HTERT RPE-1 (cell line): ENCODE measurements around the gene SLC25A19.

Experiments used
- in situ Hi-C: fragments of 300-500 bp; cut with MboI; formaldehyde crosslinking; loops from 4 replicates; pipeline ENCODE4 v1.14.3; 2020; ENCODE audit warnings: low sequenced_read_pairs

SLC25A19 gene

DNA sequence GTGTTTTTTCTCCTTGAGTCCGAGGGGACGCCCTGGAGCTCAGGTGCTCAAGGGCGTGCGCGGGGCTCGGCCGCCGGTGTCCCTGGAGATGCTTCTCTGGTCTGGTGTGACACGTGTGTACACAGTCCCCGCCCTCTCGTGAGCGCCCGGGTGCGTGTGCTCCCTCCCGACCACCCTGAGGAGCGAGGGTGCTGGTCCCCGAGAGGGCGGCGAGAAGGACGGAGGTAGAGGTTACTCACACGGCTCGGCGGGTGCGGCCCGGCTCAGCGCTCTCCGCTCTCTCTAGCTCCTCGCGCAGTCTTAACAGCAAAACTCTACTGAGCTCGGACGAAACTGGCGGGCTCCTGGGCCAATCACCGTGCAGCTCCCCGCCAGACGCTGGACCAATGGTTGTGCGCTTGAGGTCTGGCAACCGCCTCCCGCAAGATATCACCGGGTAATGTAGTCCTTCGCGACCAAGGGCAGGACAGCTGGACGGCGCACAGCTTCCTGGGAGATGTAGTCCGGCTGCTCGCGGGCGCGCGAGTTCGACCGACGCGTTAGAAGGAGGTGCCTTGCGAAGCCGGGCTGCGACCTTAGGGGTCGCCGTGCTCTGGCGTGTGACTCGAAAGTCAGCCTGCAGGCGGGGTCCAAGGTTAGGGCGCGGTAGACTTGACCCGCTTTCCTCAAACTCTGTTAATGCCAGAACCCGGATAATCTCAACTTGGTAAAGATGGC lies at the start of gene SLC25A19:
Gene SLC25A19, minus strand, starts transcription at position 319 of the 717 bp plus-strand sequence. CDS start 2,669 bp downstream, outside the sequence.
- in situ Hi-C loops, result no loop called here

DNA sequence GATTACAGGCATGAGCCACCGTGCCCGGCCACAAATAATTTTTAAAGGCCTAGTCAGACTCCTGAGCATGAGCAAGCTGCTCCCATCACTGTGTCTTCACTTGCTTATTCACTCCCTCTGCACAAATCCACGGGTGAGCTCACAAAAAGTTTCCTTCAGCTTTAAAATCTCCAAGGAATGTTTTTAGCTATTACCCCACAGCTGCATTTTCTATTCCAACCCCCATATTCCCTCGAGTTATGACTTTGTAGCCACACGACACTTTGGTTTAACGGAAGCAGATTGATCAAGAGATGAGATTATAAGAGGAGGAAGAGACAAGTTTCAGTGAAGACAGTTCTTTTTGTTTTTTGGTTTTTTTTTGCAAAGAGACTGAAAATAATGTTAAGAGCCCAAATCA lies 49.1 kb upstream of the SLC25A19 start:
- in situ Hi-C loops, result no loop called here

DNA sequence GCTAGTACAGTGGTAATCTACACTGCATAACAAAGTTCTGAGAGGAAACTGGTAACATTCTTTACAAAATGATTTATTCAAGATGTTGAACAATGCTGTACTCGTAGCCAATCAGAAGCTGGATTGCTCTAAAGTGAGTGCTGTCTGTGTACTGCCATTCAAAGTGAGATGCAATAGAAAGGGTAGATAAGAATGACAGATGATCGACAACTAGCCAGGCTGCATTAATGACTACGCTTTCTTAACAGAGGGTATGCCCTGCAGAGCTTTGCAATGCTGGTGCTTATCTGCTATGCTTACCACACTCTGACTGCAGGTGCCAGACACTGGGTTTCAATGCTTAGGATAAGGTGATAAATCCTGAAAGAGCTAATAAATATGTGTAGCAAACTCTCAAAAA lies 46.1 kb upstream of the SLC25A19 start:
- in situ Hi-C loops, result no loop called here

DNA sequence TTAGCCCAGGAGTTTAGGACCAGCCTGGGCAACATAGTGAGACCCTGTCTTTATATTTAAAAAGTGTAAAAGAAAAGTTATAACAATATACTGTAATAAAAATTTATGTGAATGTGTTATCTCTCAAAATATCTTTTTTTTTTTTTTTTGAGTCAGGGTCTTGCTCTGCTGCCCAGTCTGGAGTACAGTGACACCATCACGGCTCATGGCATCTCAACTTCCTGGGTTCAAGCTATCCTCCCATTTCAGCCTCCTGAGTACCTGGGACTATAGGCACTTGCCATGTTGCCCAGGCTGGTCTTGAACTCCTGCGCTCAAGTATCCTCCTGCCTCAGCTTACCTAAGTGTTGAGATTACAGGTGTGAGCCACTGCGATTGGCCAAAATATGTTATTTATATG lies 45.5 kb upstream of the SLC25A19 start:
- in situ Hi-C loops, result no loop called here

DNA sequence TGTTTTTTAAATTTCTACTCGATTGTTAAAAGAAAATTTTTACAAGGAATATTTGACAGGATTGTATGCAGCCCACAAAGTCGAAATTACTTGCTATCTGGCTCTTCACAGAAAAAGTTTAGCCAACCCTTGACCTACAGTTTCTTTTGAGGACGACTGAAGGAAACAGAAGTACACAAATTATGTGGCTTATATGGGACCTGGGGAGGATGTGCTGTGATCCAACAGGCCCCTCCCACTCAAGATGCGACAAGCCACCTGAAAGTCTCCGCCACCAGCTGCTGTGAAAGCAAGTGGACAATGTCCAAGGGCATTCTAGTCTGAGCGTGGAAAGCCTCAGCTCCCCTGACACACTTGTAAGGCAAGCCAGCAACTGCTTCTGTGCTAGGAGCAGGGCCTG lies 42.4 kb upstream of the SLC25A19 start:
- in situ Hi-C loops, result no loop called here

DNA sequence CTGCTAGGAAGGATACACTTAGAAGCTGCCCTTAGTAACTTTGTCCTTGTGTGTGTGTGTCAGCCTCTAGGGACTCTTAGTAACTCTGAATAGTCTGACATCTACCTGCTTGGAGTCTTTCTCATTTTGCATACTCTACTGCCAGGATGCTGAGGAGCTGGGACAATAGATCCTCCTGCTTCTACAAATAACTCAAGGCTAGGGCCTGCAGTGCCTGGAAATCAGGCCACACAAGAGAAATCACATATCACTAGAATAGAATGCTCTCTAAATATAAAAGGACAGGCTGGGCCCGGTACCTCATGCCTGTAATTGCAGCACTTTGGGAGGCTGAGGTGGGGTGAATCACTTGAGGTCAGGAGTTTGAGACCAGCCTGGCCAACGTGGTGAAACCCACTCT lies 38.5 kb upstream of the SLC25A19 start:
- in situ Hi-C loops, result no loop called here

DNA sequence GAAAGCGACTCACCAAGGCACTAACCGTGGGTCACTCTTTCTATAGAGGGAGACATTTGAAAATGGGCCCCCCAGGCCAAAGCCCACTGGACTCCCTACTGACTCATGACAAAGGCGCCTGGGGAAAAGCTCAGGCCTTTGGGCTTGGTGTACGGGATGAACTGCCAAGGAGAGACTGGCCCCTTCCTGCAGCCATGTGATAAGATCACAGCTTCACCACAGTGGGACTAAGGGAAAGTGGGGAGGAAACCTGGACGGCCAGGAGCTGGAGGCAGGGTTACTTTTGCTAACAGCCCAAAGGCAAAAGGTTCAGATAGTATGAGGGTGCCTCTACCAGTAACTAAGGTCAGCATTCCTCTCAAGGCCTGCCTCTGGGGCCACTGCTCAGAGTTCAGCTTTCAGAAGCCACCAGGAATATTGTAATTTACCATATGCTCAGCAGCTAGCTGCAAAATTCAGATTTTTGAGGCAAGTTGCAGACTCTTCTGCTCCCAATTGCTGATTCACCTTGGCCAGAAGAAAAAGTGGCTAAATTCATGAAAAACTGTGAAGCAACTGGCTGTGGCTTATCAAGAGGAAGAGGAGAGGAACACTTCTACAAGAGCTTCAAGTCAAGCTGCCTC lies 37.1 kb upstream of the SLC25A19 start:
- in situ Hi-C loops, result no loop called here

DNA sequence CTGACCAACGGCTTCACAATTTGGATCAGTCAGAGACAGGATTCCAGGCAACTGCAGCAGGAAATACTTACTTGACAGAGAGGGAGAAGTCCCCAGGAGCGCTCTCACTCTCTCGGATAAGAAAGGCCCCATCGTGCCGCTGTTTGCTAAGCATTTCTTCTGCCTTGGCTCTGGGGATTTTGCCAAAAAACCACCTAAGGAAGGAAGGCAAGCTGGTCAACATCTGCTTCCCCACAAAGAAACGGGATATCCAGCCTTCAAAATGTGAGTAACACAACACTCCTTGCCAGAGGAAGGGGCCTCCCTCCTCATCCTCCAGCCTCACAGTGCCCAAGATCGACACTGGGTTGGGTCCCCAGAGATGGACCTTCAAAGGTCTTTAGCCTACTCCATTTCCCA lies 36.6 kb upstream of the SLC25A19 start:
- in situ Hi-C loops, result no loop called here

DNA sequence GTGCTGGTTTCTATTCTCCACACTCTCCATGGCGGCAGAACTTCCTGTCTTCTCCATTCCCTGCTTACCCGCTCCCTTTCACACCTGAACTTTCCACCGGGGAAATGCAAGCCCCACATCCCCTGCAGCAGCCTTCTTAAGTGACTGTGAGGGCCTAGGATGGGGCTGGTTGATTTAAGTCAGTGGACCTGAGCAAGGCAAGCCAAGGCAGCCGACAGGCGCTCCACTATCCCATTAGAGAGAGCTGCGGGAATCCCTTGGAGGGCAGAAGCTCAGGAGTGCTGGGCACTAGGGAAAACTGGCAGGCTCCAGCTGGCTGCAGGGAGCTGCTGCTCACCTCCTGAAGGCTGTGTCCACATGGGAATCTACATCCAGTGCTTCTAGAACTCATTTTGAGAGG lies 36.1 kb upstream of the SLC25A19 start:
- in situ Hi-C loops, result no loop called here

DNA sequence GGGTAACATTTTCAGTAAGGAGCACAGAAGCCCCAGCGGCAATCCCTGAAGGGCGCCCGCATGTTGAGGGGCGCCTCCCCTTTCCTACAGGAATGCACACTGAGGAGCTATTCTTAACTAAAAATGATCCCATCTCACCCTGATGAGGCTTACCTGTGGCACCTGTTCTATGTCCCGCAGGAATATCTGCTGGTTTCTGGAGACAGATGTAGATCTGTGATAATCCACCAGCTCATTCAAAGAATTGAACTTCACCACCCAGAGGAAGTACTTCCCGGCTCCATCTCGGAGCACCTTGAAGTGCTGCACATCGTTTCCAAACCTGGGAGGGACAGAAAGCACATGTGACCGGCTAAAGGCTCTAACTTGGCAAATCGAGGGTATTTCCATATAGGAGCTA lies 32.3 kb upstream of the SLC25A19 start:
- in situ Hi-C loops, result no loop called here

DNA sequence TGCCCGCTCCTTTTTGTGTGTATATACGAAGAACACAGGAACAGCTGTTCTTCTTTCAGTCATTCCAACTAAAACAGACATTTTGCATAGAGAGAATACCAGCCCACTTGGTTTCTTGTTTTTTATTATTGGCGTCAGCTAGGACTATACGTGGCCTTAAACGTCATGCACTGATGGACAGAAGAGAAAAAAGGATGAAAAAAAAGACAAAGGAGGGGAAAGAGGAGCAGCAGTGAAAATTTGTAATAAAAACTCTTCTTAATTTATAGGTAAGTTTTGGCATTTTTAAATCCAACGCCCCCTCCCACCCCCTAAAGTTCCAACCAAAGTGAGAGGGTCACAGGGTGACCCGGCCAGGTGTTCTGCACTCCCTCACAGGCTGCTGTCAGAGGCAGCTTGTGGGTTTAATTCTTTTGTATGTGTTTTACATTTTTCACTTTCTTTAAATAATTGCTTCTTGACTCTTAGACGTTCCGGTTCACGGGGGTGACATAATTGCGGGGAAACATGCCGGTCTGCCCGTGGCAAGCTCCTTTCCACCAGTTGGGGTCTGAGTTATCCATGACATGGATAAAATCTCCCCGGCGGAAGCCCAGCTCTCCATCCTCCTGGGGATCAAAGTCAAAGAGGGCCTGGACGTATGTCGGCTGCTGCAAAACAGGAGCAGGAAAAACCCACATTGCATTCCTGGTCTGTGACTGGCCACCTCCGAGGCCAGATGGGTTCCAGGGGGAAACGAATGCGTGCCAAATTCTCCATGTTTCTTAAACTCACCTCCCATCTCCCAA lies 30.9 kb upstream of the SLC25A19 start:
- in situ Hi-C loops, result no loop called here

DNA sequence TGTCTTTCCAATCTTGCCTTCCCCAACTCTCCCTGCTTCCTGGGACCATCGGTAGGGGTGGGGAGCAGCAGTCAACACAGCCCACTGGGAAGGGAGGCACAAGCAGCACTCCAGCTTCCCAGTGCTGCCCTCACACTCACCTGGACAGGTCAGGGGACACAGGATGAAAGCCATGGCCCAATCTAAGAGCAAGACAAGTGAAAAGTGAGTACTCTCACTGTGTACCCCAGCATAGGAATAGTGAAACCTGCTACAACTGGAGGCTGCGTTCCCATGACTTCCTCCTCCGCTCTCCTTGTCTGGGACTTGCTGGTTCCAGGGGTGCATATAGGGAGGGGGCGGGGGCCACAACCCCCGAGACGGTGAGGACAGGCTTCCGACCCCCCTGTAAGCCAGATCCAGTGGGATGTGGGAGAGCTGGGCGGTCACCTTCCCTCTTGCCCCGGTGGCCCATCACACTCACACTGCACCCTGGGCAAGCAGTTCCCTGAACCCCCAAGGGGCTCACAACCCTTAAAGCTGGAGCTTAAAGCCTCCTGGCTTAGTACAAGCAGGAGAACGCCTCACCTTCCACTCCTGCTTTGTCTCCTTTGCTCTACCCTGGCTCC lies 29.5 kb upstream of the SLC25A19 start:
- in situ Hi-C loops, result no loop called here

DNA sequence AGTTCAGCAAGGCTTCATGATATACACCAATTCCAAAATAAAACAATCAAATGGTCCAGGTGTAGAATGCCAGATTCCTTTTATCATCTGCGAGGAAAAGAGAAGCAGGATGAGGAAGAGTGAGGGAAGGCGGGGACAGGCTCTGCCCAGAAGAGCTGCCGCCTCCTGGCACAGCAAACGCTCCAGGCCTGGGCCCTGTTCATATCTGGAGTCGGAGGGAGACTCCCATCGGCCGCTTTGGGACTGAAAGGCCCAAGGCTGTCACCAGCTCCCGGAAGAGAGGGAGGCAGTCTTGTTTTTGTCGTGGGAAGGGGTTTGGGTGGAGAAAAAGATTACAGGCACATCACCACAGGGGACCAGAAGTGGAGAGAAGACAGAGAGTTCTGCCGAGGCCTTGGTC lies 29.0 kb upstream of the SLC25A19 start:
- in situ Hi-C loops, result no loop called here

DNA sequence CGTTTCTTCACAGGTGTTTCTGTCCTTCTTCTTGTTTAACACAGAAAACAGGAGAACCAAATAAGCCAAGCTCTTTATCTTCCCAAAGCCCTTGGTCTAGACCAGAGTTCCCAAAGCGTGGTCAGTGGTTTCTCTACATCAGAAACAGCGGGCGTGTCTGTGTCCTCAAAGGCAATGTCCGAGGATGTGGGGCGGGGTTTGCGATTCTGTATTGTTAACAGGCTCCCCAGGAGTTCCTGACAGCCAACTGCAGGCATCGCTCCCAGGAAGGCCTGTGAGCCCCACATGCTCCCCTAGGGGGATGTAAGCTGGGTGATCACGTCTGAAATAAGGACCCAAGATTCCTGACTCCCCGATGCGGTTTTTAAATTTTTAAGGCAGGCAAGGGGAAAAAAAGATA lies 28.4 kb upstream of the SLC25A19 start:
- in situ Hi-C loops, result no loop called here

DNA sequence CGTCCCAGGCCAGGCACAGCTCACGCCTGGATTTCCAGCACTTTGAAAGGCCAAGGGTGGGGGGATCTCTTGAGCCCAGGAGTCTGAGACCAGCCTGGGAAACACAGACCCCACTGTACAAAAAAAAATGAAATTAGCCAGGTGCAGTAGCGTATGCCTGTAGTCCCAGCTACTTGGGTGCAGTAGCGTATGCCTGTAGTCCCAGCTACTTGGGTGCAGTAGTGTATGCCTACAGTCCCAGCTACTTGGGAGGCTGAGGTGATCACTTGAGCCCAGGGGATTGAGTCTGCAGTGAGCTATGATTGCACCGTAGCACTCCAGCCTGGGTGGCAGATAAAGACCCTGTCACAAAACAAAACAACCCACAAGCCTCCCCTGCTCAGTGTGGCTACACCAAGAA lies 27.0 kb upstream of the SLC25A19 start:
- in situ Hi-C loops, result no loop called here

DNA sequence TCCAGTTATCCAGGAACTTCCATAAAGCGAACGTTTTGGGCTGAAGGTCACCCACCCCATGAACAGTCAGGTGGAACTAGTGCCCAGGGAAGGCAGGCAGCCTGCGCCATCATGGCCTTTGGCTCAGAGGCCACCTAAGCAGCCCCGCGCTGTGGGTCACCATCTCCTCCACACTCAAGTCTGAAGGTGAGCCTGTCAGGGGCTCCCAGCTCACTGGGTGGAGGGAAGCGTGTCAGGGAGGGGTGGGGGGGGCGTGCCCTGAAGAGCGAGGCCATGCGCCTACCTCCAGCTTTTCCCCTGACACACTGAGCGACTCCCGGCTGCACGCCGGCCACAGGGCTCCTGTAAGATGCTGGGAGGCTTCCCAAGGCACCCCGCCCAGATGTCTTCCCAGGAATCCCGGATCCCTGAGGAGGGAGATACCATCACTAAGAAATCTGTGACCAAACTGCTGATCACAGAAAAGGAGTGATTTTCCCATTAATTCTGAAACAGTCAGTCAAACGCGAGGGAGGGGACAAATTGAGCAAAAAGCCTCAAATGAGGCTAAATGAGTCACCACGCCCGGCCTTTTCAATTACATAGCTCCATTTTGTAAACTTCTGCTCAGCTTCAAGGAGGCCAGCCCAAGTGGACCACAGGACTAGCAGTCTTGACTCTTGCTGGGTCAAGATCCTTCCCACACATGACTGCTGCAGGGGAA lies 26.5 kb upstream of the SLC25A19 start:
- in situ Hi-C loops, result no loop called here

DNA sequence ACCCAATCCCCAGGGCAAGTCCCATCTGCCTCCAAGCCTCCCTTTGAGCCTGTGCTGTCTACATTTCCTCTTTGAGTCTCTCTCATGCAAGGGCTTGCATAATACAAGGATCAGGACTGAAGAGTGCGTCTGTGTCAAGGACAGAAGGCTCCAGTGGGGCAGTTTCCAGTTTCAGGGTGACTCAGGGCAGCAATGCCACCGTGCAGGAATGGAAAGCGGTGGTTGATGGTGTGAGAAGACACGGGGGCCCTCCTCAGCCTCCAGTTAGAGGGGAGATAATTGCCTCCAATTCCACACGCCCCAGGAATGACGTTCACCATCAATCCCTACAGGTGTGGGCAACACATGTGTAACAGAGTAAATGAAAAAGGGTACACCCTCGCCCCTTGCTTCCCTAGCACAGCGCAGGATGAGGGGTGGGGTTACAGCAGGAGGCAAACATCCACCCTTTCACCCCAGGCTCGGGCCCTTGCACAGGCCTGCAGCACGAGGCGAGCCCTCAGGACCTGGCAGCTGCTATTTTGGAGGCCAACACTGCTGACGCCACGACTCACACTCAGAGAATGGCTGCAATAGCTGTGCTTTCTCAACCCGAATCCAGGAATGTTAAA lies 24.8 kb upstream of the SLC25A19 start:
- in situ Hi-C loops, result no loop called here

DNA sequence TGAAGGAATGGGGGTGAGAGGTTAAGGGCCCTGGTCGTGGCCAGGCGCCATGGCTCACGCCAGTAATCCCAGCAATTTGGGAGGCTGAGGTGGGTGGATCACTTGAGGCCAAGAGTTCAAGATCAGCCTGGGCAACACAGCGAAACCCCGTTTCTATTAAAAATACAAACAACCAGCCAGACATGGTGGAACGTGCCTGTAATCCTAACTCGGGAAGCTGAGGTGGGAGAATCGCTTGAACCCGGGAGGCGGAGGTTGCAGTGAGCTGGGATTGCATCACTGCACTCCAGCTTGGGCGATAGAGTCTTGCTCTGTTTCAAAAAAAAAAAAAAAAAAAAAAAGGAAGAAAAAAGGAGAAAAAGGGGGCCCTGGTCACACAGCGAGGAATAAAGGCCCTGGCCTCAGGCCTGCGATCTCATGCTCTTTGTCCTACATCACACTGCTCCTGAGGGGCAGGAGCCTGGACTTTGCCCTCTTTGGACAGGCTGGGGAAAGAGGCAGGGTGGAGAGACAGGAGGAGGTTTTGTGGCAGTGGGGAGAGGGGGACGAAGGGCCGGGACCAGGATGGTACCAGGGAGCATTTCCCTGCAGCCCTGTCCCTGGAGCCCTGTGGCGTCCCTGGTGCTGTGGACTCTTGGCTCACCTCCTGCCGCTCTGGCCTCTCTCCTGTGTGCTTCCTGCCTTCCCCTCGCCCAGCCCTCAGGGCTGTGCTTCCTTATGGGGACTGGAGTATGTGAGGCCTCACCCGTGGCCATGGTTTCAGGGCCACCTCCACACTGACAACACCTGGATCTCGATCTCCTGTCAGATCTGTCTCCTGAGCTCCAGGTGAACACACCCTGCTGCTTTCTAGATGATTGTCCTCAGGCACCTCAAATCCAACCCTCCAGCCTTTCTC lies 19.7 kb upstream of the SLC25A19 start:
- in situ Hi-C loops, result no loop called here

DNA sequence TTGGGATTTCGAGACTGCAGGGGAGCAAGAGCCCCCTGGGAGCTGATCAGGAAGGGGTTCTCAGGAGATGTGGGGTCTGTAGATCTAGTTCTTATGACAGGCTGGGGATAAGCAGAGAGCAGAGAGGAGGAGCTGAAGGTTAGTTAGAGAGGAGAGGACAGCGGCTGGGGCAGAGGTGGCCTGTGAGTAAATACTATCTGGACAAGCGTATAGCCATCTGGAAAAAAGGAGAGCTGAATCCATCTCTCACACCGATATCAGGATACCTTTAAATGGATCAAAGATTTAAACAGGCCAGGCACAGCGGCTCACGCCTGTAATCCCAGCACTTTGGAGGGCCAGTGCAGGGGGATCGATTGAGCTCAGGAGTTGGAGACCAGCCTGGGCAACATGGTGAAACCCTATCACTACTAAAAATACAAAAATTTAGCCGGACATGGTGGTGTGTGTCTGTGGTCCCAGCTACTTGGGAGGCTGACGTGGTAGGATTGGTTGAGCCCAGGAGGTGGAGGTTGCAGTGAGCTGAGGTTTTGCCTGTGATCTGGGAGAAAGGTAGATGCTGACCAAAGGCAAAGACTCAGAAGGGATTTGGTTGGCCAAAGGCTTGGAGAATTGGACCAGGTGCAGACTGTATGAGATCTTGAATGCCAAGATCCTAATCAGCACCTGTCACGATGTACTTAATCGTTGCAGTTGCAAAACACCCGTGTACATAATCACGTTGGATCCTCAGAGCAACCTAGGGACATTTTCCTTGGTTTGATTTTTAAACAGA lies 18.9 kb upstream of the SLC25A19 start:
- in situ Hi-C loops, result no loop called here
